ENCODE data around the gene TBC1D21. TPM values are rescaled to one million over a fixed set of nuclear protein-coding genes. Genes with fewer than 3 reads are reported as not detected.

The TBC1D21 gene
- total RNA-seq, 4 donors from 2014 or later, result not detected

DNA sequence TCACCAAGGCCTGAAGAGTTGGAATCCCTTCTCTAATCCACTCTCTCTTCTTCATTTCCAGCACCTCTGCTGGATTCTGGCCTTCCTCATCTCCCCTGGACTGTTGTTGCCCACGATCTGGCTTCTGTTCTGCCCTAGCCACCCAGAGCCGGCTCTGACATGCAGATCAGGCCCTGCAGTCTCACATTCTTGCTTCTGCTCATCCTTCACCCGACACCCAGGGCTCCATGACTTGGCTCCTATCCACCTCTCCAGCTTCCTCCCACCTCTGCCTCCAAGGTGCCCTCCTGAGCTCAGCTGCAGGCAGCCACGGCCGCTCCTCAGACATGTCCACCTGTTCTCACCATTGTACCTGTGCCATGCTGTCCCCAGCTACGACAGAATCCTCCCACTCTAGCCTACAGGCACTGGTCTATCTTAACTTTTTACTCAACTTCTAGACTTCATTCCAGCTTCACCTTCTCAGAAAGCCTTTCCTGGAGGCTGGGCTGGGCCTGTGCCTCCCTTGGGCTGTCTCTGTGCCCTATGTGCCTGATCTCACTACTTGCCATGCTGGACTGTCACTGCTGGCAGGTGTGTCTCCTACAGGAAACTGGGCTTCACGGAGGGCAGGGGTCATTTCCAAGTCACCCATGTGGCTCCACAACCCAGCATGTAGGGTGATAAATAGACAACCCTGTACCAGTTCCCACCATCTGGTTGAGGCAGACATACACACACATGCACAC, 16.0 kb upstream of the TBC1D21 start:
- intact Hi-C loops (cut with DNase I), result no loop called here
- H3K4me3 ChIP-seq (replicated peaks in 1 of 3), result no peak overlapping the region
- WGBS, 2 donors, result 65 to 76% methylated on average over 7 of the region's 7 CpGs
- H3K27ac ChIP-seq, result no peak overlapping the region
- no peaks in the 10 kb centered on the region for H3K27me3 ChIP-seq
- H3K9me3 ChIP-seq, result no peaks in the 10 kb centered on the region
- H3K36me3 ChIP-seq, result no peaks in the 10 kb centered on the region
- no peak for DNase-seq
- TF ChIP-seq POLR2A (IDR thresholded peaks at IDR 0.05), result no peak
- TF ChIP-seq, protein P1, sequence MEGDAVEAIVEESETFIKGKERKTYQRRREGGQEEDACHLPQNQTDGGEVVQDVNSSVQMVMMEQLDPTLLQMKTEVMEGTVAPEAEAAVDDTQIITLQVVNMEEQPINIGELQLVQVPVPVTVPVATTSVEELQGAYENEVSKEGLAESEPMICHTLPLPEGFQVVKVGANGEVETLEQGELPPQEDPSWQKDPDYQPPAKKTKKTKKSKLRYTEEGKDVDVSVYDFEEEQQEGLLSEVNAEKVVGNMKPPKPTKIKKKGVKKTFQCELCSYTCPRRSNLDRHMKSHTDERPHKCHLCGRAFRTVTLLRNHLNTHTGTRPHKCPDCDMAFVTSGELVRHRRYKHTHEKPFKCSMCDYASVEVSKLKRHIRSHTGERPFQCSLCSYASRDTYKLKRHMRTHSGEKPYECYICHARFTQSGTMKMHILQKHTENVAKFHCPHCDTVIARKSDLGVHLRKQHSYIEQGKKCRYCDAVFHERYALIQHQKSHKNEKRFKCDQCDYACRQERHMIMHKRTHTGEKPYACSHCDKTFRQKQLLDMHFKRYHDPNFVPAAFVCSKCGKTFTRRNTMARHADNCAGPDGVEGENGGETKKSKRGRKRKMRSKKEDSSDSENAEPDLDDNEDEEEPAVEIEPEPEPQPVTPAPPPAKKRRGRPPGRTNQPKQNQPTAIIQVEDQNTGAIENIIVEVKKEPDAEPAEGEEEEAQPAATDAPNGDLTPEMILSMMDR (IDR thresholded peaks at IDR 0.05), result no peak
- H3K4me1 ChIP-seq, result no peaks in the 10 kb centered on the region

DNA sequence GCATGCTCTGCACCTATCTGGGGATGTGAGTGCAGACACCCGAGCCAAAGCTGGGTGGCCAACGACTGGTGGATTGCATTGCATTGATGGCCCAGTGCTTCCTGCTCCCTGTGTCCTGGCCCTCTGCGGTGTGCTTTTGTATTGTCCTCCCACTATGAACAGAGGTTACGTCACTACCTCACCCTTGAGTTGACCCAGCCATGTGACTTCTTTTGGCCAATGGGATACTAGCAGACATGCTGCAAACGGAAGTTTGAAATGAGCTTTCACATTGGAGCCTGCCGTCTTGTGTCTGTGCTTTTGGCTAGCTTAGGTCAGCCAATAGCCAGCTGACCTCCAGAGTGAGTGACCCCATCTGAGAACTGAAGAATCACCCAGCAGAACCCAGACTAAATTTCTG, 15.3 kb upstream of the TBC1D21 start:
- no peak overlapping the region for H3K27ac ChIP-seq
- no peak for DNase-seq
- intact Hi-C loops (cut with DNase I), result no loop called here
- WGBS, 2 donors, result 83 to 86% methylated on average over 6 of the region's 6 CpGs
- no peaks in the 10 kb centered on the region for H3K4me1 ChIP-seq
- TF ChIP-seq, protein P1 (IDR thresholded peaks at IDR 0.05), result no peak
- no peak for TF ChIP-seq POLR2A (IDR thresholded peaks at IDR 0.05)
- H3K4me3 ChIP-seq (replicated peaks in 1 of 3), result no peak overlapping the region
- H3K9me3 ChIP-seq, result no peaks in the 10 kb centered on the region
- H3K27me3 ChIP-seq, result no peaks in the 10 kb centered on the region
- no peaks in the 10 kb centered on the region for H3K36me3 ChIP-seq

DNA sequence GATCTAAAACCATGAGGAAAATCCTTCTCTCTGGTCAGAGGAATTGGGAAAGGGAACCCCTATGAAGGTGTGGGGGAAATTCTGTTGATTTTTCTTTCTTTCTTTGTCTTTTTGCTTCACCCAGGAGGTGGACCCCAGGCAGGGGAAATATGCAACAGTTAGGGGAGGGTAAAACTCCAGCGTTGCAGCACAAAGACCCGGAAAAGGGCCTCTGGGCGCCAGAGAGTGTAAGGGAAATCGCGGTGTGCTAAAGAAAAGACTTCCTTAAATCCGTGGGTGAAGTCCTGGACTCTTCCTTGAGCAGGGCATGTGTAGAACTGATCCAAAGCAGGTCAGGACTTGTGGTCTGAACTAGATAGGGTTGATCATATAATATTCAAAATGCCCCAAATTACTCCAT, 11.1 kb upstream of the TBC1D21 start:
- 24 to 41% methylated on average over 6 of the region's 6 CpGs for WGBS, 2 donors
- intact Hi-C loops (cut with DNase I), result no loop called here
- H3K4me1 ChIP-seq, result no peaks in the 10 kb centered on the region

DNA sequence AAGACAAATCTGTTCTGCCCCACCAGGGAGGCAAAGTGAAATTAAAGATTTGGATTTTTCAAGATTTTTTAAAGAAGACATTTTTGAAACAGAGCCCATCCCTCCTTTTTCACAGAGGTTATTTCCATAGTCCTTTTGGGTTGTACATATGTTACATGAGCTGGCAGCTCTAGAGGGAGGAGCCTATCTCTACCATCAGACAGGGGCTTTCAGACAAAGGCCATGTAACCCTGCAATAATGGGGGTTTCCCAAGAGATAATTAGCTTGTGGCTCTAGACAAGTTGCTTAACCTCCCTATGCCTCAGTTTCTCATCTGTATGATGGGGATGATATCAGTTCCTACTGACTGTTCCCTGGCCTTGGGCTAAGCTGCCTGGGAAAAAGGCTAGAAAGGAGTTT, 8.0 kb upstream of the TBC1D21 start:
- Histone ChIP-seq H3K27me3 (no peaks in the 10 kb centered on the region), H3K4me1 (no peaks in the 10 kb centered on the region), H3K4me3 (replicated peaks in 1 of 3) (no peak overlapping the region), H3K9me3 (no peaks in the 10 kb centered on the region), H3K27ac (no peak overlapping the region), H3K36me3 (no peaks in the 10 kb centered on the region)
- DNase-seq, result no peak
- intact Hi-C loops (cut with DNase I), result no loop called here
- no peak for TF ChIP-seq POLR2A (IDR thresholded peaks at IDR 0.05)
- TF ChIP-seq, protein P1 (IDR thresholded peaks at IDR 0.05), result no peak

More for the DNA sequence above, 11.1 kb upstream of the TBC1D21 start:
- H3K9me3 ChIP-seq, result no peaks in the 10 kb centered on the region
- H3K4me3 ChIP-seq (replicated peaks in 1 of 3), result no peak overlapping the region
- H3K36me3 ChIP-seq, result no peaks in the 10 kb centered on the region
- TF ChIP-seq, protein P1 (IDR thresholded peaks at IDR 0.05), result no peak
- no peak for TF ChIP-seq POLR2A (IDR thresholded peaks at IDR 0.05)
- no peaks in the 10 kb centered on the region for H3K27me3 ChIP-seq
- H3K27ac ChIP-seq, result no peak overlapping the region
- no peak for DNase-seq

DNA sequence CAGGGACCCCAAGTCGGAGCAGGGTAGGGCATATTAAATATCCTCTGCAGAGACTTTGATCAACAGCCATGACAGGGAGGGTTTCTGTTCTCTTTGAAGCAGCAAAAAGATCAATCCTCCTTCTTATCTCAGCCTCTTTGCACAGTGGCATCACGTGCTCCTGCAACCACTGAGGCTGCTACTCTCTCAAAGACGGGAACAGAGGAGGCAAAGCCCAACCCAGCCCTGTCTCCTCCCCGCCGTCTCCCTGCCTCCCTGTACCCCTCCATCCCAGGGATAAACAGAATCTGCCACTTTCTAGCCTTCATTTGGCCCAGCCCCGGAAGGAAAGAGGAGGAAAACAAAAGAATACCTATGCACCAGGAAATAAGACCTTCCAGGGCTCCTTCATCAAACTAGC, 7.5 kb upstream of the TBC1D21 start:
- Histone ChIP-seq H3K4me3 (replicated peaks in 1 of 3) (no peak overlapping the region), H3K27ac (no peak overlapping the region), H3K36me3 (no peaks in the 10 kb centered on the region), H3K4me1 (no peaks in the 10 kb centered on the region), H3K9me3 (no peaks in the 10 kb centered on the region), H3K27me3 (no peaks in the 10 kb centered on the region)
- intact Hi-C loops (cut with DNase I), result no loop called here
- 41 to 44% methylated on average over 6 of the region's 6 CpGs for WGBS, 2 donors
- no peak for DNase-seq
- no peak for TF ChIP-seq POLR2A (IDR thresholded peaks at IDR 0.05)
- TF ChIP-seq, protein P1 (IDR thresholded peaks at IDR 0.05), result no peak
